Measurements from ENCODE around the gene ZSCAN21.
A peak's percentile ranks its signal among the peaks of the same experiment; 100 is the strongest.

ZSCAN21 gene

GRCh38 chr7:100013328-100013676 lies 36.3 kb upstream of the ZSCAN21 start:
- Histone ChIP-seq H3K9me3 (ENCODE audit: control insufficient read depth in 2 of 2, low read length in 2 of 2) (no peaks in the 10 kb centered on the region), H3K27ac (ENCODE audit: low read depth in 2 of 2, low read length in 2 of 2) (peak overlapping the region in 1 of 2 donors; percentile 21), H3K4me3 (ENCODE audit: low read length in 2 of 2) (no peak overlapping the region), H3K9ac (ENCODE audit: low read depth in 1 of 2, low read length in 2 of 2) (no peak overlapping the region), H3K27me3 (ENCODE audit: control insufficient read depth in 2 of 2, insufficient read depth in 2 of 2, low read length in 2 of 2) (no peaks in the 10 kb centered on the region), H3K36me3 (ENCODE audit: control insufficient read depth in 2 of 2, insufficient read depth in 2 of 2, low read length in 2 of 2) (no peaks in the 10 kb centered on the region), H3K4me1 (ENCODE audit: control insufficient read depth in 2 of 2, insufficient read depth in 2 of 2, low read length in 2 of 2) (peaks cover 23 to 27% of the 10 kb centered on the region in 2 donors)

GRCh38 chr7:100015232-100016214 lies 34.1 kb upstream of the ZSCAN21 start, which contains the start of gene ZKSCAN1:
Gene ZKSCAN1 (plus strand): TSS chr7:100015596. CDS start chr7:100023507, 7,911 bp downstream.
- Histone ChIP-seq H3K36me3 (ENCODE audit: control insufficient read depth in 2 of 2, insufficient read depth in 2 of 2, low read length in 2 of 2) (peaks cover 4 to 5% of the 10 kb centered on the region in 2 donors), H3K4me1 (ENCODE audit: control insufficient read depth in 2 of 2, insufficient read depth in 2 of 2, low read length in 2 of 2) (peaks cover 29 to 39% of the 10 kb centered on the region in 2 donors), H3K27me3 (ENCODE audit: control insufficient read depth in 2 of 2, insufficient read depth in 2 of 2, low read length in 2 of 2) (no peaks in the 10 kb centered on the region), H3K27ac (ENCODE audit: low read depth in 2 of 2, low read length in 2 of 2) (peak within 1 kb of the TSS; percentile 88 to 92), H3K9me3 (ENCODE audit: control insufficient read depth in 2 of 2, low read length in 2 of 2) (no peaks in the 10 kb centered on the region), H3K4me3 (ENCODE audit: low read length in 2 of 2) (peak within 1 kb of the TSS; percentile 70 to 98), H3K9ac (ENCODE audit: low read depth in 1 of 2, low read length in 2 of 2) (peak within 1 kb of the TSS; percentile 97 to 100)

- peak overlapping the region; percentile 97 to 100 for H3K9ac ChIP-seq (ENCODE audit: low read depth in 1 of 2, low read length in 2 of 2)
- H3K27me3 ChIP-seq (ENCODE audit: control insufficient read depth in 2 of 2, insufficient read depth in 2 of 2, low read length in 2 of 2) = no peaks in the 10 kb centered on the region
- H3K4me3 ChIP-seq (ENCODE audit: low read length in 2 of 2) = peak overlapping the region; percentile 70 to 98
- H3K9me3 ChIP-seq (ENCODE audit: control insufficient read depth in 2 of 2, low read length in 2 of 2) = no peaks in the 10 kb centered on the region
- H3K4me1 ChIP-seq (ENCODE audit: control insufficient read depth in 2 of 2, insufficient read depth in 2 of 2, low read length in 2 of 2) = peaks cover 29 to 43% of the 10 kb centered on the region in 2 donors
- peaks cover 4 to 5% of the 10 kb centered on the region in 2 donors for H3K36me3 ChIP-seq (ENCODE audit: control insufficient read depth in 2 of 2, insufficient read depth in 2 of 2, low read length in 2 of 2)
- H3K27ac ChIP-seq (ENCODE audit: low read depth in 2 of 2, low read length in 2 of 2) = peak overlapping the region; percentile 88 to 92
Measured at GRCh38 chr7:100016215-100016901, 33.2 kb upstream of the ZSCAN21 start.

GRCh38 chr7:100017300-100017699 lies 32.3 kb upstream of the ZSCAN21 start:
- H3K27ac ChIP-seq (ENCODE audit: low read depth in 2 of 2, low read length in 2 of 2) = peak overlapping the region; percentile 88 to 92
- no peaks in the 10 kb centered on the region for H3K9me3 ChIP-seq (ENCODE audit: control insufficient read depth in 2 of 2, low read length in 2 of 2)
- H3K4me1 ChIP-seq (ENCODE audit: control insufficient read depth in 2 of 2, insufficient read depth in 2 of 2, low read length in 2 of 2) = peaks cover 36 to 51% of the 10 kb centered on the region in 2 donors
- H3K9ac ChIP-seq (ENCODE audit: low read depth in 1 of 2, low read length in 2 of 2) = peak overlapping the region; percentile 34 to 100
- H3K36me3 ChIP-seq (ENCODE audit: control insufficient read depth in 2 of 2, insufficient read depth in 2 of 2, low read length in 2 of 2) = peaks cover 5 to 8% of the 10 kb centered on the region in 2 donors
- no peaks in the 10 kb centered on the region for H3K27me3 ChIP-seq (ENCODE audit: control insufficient read depth in 2 of 2, insufficient read depth in 2 of 2, low read length in 2 of 2)
- H3K4me3 ChIP-seq (ENCODE audit: low read length in 2 of 2) = peak overlapping the region; percentile 1 to 98

- peaks cover 40 to 52% of the 10 kb centered on the region in 2 donors for H3K4me1 ChIP-seq (ENCODE audit: control insufficient read depth in 2 of 2, insufficient read depth in 2 of 2, low read length in 2 of 2)
- H3K27me3 ChIP-seq (ENCODE audit: control insufficient read depth in 2 of 2, insufficient read depth in 2 of 2, low read length in 2 of 2) = no peaks in the 10 kb centered on the region
- peaks cover 5 to 8% of the 10 kb centered on the region in 2 donors for H3K36me3 ChIP-seq (ENCODE audit: control insufficient read depth in 2 of 2, insufficient read depth in 2 of 2, low read length in 2 of 2)
- H3K27ac ChIP-seq (ENCODE audit: low read depth in 2 of 2, low read length in 2 of 2) = peak overlapping the region; percentile 88 to 92
- peak overlapping the region; percentile 34 to 100 for H3K9ac ChIP-seq (ENCODE audit: low read depth in 1 of 2, low read length in 2 of 2)
- peak overlapping the region in 1 of 2 donors; percentile 98 for H3K4me3 ChIP-seq (ENCODE audit: low read length in 2 of 2)
- no peaks in the 10 kb centered on the region for H3K9me3 ChIP-seq (ENCODE audit: control insufficient read depth in 2 of 2, low read length in 2 of 2)
Measured at GRCh38 chr7:100017875-100018274, 31.7 kb upstream of the ZSCAN21 start.

- H3K27ac ChIP-seq (ENCODE audit: low read depth in 2 of 2, low read length in 2 of 2) = no peak overlapping the region
- H3K36me3 ChIP-seq (ENCODE audit: control insufficient read depth in 2 of 2, insufficient read depth in 2 of 2, low read length in 2 of 2) = peaks cover 19 to 26% of the 10 kb centered on the region in 2 donors
- no peak overlapping the region for H3K9ac ChIP-seq (ENCODE audit: low read depth in 1 of 2, low read length in 2 of 2)
- no peak overlapping the region for H3K4me3 ChIP-seq (ENCODE audit: low read length in 2 of 2)
- H3K4me1 ChIP-seq (ENCODE audit: control insufficient read depth in 2 of 2, insufficient read depth in 2 of 2, low read length in 2 of 2) = peaks cover 48 to 60% of the 10 kb centered on the region in 2 donors
- no peaks in the 10 kb centered on the region for H3K27me3 ChIP-seq (ENCODE audit: control insufficient read depth in 2 of 2, insufficient read depth in 2 of 2, low read length in 2 of 2)
- no peaks in the 10 kb centered on the region for H3K9me3 ChIP-seq (ENCODE audit: control insufficient read depth in 2 of 2, low read length in 2 of 2)
Measured at GRCh38 chr7:100019908-100020307, 29.7 kb upstream of the ZSCAN21 start.

GRCh38 chr7:100021297-100021696 lies 28.3 kb upstream of the ZSCAN21 start:
- Histone ChIP-seq H3K4me3 (ENCODE audit: low read length in 2 of 2) (no peak overlapping the region), H3K27ac (ENCODE audit: low read depth in 2 of 2, low read length in 2 of 2) (peak overlapping the region in 1 of 2 donors; percentile 73), H3K4me1 (ENCODE audit: control insufficient read depth in 2 of 2, insufficient read depth in 2 of 2, low read length in 2 of 2) (peaks cover 46 to 55% of the 10 kb centered on the region in 2 donors), H3K9me3 (ENCODE audit: control insufficient read depth in 2 of 2, low read length in 2 of 2) (no peaks in the 10 kb centered on the region), H3K36me3 (ENCODE audit: control insufficient read depth in 2 of 2, insufficient read depth in 2 of 2, low read length in 2 of 2) (peaks cover 25 to 37% of the 10 kb centered on the region in 2 donors), H3K9ac (ENCODE audit: low read depth in 1 of 2, low read length in 2 of 2) (peak overlapping the region in 1 of 2 donors; percentile 31), H3K27me3 (ENCODE audit: control insufficient read depth in 2 of 2, insufficient read depth in 2 of 2, low read length in 2 of 2) (no peaks in the 10 kb centered on the region)

GRCh38 chr7:100022621-100023020 lies 27.0 kb upstream of the ZSCAN21 start:
- Histone ChIP-seq H3K9me3 (ENCODE audit: control insufficient read depth in 2 of 2, low read length in 2 of 2) (no peaks in the 10 kb centered on the region), H3K36me3 (ENCODE audit: control insufficient read depth in 2 of 2, insufficient read depth in 2 of 2, low read length in 2 of 2) (peaks cover 29 to 42% of the 10 kb centered on the region in 2 donors), H3K4me1 (ENCODE audit: control insufficient read depth in 2 of 2, insufficient read depth in 2 of 2, low read length in 2 of 2) (peaks cover 35 to 45% of the 10 kb centered on the region in 2 donors), H3K4me3 (ENCODE audit: low read length in 2 of 2) (peak overlapping the region; percentile 1 to 2), H3K27ac (ENCODE audit: low read depth in 2 of 2, low read length in 2 of 2) (peak overlapping the region; percentile 73 to 76), H3K9ac (ENCODE audit: low read depth in 1 of 2, low read length in 2 of 2) (peak overlapping the region; percentile 2 to 44), H3K27me3 (ENCODE audit: control insufficient read depth in 2 of 2, insufficient read depth in 2 of 2, low read length in 2 of 2) (no peaks in the 10 kb centered on the region)

GRCh38 chr7:100023526-100023925 lies 26.0 kb upstream of the ZSCAN21 start:
- no peaks in the 10 kb centered on the region for H3K27me3 ChIP-seq (ENCODE audit: control insufficient read depth in 2 of 2, insufficient read depth in 2 of 2, low read length in 2 of 2)
- H3K9ac ChIP-seq (ENCODE audit: low read depth in 1 of 2, low read length in 2 of 2) = peak overlapping the region; percentile 14 to 39
- H3K36me3 ChIP-seq (ENCODE audit: control insufficient read depth in 2 of 2, insufficient read depth in 2 of 2, low read length in 2 of 2) = peaks cover 36 to 49% of the 10 kb centered on the region in 2 donors
- H3K4me1 ChIP-seq (ENCODE audit: control insufficient read depth in 2 of 2, insufficient read depth in 2 of 2, low read length in 2 of 2) = peaks cover 30 to 38% of the 10 kb centered on the region in 2 donors
- H3K9me3 ChIP-seq (ENCODE audit: control insufficient read depth in 2 of 2, low read length in 2 of 2) = no peaks in the 10 kb centered on the region
- no peak overlapping the region for H3K4me3 ChIP-seq (ENCODE audit: low read length in 2 of 2)
- peak overlapping the region in 1 of 2 donors; percentile 73 for H3K27ac ChIP-seq (ENCODE audit: low read depth in 2 of 2, low read length in 2 of 2)

All from mucosa of rectum (tissue), 2 donors.